Body of pancreas (tissue), 4 donors: ENCODE data around the gene RNGTT. TPM values are rescaled to one million over a fixed set of nuclear protein-coding genes. Genes with fewer than 3 reads are reported as not detected.
"Not testable (repeated sequence)": the region's sequence is repeated elsewhere in the genome, so short reads cannot be mapped to it uniquely, and the experiment has no call there.

Source experiments
- ATAC-seq: fragments of 150-250 bp; one replicate; pipeline ENCODE4 v1.9.1; 2016
- DNase-seq, 4 donors: peaks; one replicate each; pipeline ENCODE4 v3.0.0-alpha.2; 2019
- H3K27ac ChIP-seq, 4 donors: fragments of 200-600 bp; sonication (generic); 1 replicate in 3 of 4; 2 replicates in 1 of 4; pipeline versions ENCODE4 v1.5.1 to v1.6.1; 2016 to 2019; ENCODE audit warnings: mild to moderate bottlenecking in 1 of 4, mixed read lengths in 1 of 4, moderate library complexity in 1 of 4
- H3K27me3 ChIP-seq, 2 donors: fragments of 200-600 bp; sonication (generic); one replicate each; pipeline ENCODE4 v1.6.0; 2016; ENCODE audit warnings: mild to moderate bottlenecking in 1 of 2
- H3K36me3 ChIP-seq, 2 donors: fragments of 200-600 bp; sonication (generic); replicated peaks in 1 of 2; 2 replicates each; pipeline ENCODE4 v1.5.1; 2016; ENCODE audit warnings: low read depth in 2 of 2; ENCODE audit not compliant: insufficient read depth in 1 of 2
- H3K4me1 ChIP-seq: fragments of 200-600 bp; sonication (generic); one replicate; pipeline ENCODE4 v1.6.0; 2016
- H3K4me3 ChIP-seq, 2 donors: fragments of 200-600 bp; sonication (generic); 1 replicate in 1 of 2; 2 replicates in 1 of 2; pipeline ENCODE4 v1.5.1; 2016 to 2019
- H3K9me3 ChIP-seq, 3 donors: fragments of 200-600 bp; sonication (generic); 1 replicate in 2 of 3; 2 replicates in 1 of 3; pipeline ENCODE4 v1.5.1; 2016
- POLR2A ChIP-seq, 3 donors: fragments of 450-650 bp; IDR thresholded peaks; one replicate each; pipeline ENCODE4 v1.6.1; 2016; ENCODE audit warnings: antibody characterized with exemption in 3 of 3, mild to moderate bottlenecking in 2 of 3
- WGBS, 2 donors: methylation state at CpG; one replicate each; pipeline ENCODE4 v1.1.5; 2017; 5-methylcytosine and 5-hydroxymethylcytosine counted together
- intact Hi-C: fragments of 100-400 bp; cut with DNase I; formaldehyde crosslinking; loops from one replicate; pipeline ENCODE4 v1.15.1; 2023
- total RNA-seq, 2 donors: library from RNA; depleted of rRNA; stranded (reverse); fragments of >200 nt; gene quantifications; one replicate each; pipeline ENCODE4 v1.1.0, GENCODE V29; 2016
- TF ChIP-seq, protein P1 (sequence below), 7 experiments: fragments of 450-650 bp in 4 of 7; fragments of 200-600 bp in 3 of 7; sonication (generic) in 3 of 7; IDR thresholded peaks; one replicate each; pipeline ENCODE4 v1.5.1; 2016 to 2019; ENCODE audit warnings: antibody characterized with exemption in 7 of 7

Gene RNGTT
- total RNA-seq, 2 donors from 2014 or later: 9.9 to 15.2 TPM

DNA sequence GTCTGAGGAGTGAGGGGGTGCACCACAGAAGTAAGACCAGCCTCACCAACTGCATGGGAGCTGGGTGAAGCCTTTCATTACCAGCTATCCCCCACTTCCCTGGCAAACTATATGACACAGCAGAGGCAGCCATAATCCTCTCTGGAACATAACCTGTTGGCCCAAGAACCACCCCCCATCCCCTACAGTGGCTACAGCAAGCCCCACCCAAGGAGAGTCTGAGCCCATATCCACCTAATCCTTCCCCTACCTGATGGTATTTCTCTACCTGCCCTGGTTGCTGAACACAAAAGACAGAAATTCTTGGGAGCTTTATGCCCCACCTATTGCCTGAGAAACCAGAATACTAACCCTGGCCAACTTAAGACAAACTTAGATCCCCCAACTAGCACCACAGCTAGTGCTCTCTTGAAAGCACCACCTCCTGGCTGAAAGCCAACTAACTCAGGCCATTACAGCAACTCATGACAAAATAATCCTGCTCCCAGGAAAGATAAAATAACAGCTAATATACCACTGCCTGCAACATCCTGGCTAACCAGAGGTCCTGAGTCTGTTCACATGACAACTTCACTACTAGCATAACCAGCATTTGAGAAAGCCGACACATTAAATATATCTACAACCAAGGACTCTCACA is 11.2 kb downstream of the RNGTT start:
- 100% methylated on average over 1 of the region's 1 CpG for WGBS, 2 donors
- no peaks in the 10 kb centered on the region for H3K27me3 ChIP-seq
- no peak overlapping the region for H3K4me3 ChIP-seq
- H3K9me3 ChIP-seq: no peaks in the 10 kb centered on the region
- intact Hi-C loops: no loop called here
- H3K27ac ChIP-seq: no peak overlapping the region
- H3K4me1 ChIP-seq: no peaks in the 10 kb centered on the region
- no peak for TF ChIP-seq POLR2A (IDR thresholded peaks at IDR 0.05)
- TF ChIP-seq, protein P1, sequence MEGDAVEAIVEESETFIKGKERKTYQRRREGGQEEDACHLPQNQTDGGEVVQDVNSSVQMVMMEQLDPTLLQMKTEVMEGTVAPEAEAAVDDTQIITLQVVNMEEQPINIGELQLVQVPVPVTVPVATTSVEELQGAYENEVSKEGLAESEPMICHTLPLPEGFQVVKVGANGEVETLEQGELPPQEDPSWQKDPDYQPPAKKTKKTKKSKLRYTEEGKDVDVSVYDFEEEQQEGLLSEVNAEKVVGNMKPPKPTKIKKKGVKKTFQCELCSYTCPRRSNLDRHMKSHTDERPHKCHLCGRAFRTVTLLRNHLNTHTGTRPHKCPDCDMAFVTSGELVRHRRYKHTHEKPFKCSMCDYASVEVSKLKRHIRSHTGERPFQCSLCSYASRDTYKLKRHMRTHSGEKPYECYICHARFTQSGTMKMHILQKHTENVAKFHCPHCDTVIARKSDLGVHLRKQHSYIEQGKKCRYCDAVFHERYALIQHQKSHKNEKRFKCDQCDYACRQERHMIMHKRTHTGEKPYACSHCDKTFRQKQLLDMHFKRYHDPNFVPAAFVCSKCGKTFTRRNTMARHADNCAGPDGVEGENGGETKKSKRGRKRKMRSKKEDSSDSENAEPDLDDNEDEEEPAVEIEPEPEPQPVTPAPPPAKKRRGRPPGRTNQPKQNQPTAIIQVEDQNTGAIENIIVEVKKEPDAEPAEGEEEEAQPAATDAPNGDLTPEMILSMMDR (IDR thresholded peaks at IDR 0.05): no peak
- ATAC-seq (no peak), DNase-seq (no peak)
- no peaks in the 10 kb centered on the region for H3K36me3 ChIP-seq

DNA sequence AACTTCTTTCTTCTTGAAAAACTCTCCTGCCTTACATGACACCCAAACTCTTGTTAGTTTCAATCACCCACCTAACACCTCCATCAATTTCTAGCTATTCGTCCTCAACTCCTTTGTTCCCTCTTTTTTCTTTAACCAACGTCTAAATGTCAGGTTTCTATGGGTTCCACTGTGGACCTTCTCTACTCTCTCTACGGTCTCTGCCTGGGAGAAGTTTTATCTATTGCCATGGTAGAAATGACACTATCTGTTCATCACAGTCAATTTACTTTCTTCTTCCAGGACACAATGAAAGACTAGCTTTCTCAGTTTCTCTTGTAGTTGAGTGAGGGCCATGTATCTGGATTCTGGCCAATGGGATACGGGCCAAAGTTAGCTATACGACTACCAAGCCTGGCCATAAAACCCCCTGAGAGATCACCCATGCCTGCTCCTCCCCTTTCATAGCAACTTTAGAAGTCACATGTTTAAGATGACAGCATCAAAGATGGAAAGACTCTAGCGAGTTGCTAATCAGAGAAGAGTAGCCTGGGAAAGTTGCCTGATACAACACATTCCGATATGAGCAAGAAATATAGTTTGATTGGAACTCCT is 17.9 kb downstream of the RNGTT start:
- intact Hi-C loops: no loop called here
- Histone ChIP-seq H3K4me3 (no peak overlapping the region), H3K4me1 (no peaks in the 10 kb centered on the region), H3K9me3 (no peaks in the 10 kb centered on the region), H3K27ac (no peak overlapping the region), H3K27me3 (no peaks in the 10 kb centered on the region), H3K36me3 (no peaks in the 10 kb centered on the region)
- TF ChIP-seq, protein P1 (IDR thresholded peaks at IDR 0.05): no peak
- no peak for TF ChIP-seq POLR2A (IDR thresholded peaks at IDR 0.05)
- DNase-seq: no peak
- ATAC-seq: no peak
- WGBS, 2 donors: 82 to 86% methylated on average over 7 of the region's 7 CpGs

DNA sequence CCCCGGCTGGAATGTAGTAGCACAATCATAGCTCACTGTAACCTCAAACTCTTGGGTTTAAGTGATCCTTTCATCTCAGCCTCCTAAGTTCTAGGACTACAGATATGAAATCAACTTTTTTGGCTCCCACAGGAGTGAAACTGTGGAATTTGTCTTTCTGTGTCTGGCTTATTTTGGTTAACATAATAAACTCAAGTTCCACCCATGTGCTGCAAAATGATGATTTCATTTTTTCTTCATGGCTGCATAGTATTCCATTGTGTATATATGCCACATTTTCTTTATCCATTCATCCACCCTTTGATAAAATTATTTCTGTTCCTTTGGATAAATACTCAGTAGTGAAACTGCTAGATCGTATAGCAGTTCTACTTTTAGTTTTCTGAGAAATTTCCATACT is 29.9 kb downstream of the RNGTT start:
- H3K36me3 ChIP-seq: peaks cover 0 to 2% of the 10 kb centered on the region in 2 donors
- no peaks in the 10 kb centered on the region for H3K4me1 ChIP-seq
- DNase-seq (no peak), ATAC-seq (no peak)
- H3K27ac ChIP-seq: no peak overlapping the region
- no peak overlapping the region for H3K4me3 ChIP-seq
- TF ChIP-seq, protein P1 (IDR thresholded peaks at IDR 0.05): no peak
- no peak for TF ChIP-seq POLR2A (IDR thresholded peaks at IDR 0.05)
- no peaks in the 10 kb centered on the region for H3K9me3 ChIP-seq
- intact Hi-C loops: no loop called here
- WGBS, 2 donors: 97 to 100% methylated on average over 2 of the region's 2 CpGs
- H3K27me3 ChIP-seq: no peaks in the 10 kb centered on the region

DNA sequence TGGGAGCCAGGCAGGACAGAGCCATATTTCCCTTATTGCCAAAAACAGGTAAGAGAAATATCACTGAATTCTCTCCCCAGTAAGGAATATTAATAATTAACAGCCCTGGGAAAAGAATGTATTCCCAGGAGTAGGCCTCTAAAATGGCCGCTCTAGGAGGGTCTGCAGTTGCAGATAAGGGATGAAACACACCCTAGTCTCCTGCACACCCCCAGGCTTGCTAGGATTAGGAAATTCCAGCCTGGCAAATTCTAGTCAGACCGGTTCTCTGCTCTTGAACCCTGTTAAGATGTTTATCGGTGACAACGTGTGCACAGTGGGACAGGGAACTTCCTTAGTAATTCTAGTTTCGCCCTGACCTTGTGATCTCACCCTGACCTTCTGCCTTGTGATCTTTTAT is 31.4 kb downstream of the RNGTT start:
- WGBS, 2 donors: 95 to 96% methylated on average over 5 of the region's 5 CpGs
- DNase-seq, H3K4me1 ChIP-seq, intact Hi-C loops, H3K36me3 ChIP-seq, H3K4me3 ChIP-seq, ATAC-seq, H3K9me3 ChIP-seq, H3K27ac ChIP-seq, H3K27me3 ChIP-seq: not testable (repeated sequence)

DNA sequence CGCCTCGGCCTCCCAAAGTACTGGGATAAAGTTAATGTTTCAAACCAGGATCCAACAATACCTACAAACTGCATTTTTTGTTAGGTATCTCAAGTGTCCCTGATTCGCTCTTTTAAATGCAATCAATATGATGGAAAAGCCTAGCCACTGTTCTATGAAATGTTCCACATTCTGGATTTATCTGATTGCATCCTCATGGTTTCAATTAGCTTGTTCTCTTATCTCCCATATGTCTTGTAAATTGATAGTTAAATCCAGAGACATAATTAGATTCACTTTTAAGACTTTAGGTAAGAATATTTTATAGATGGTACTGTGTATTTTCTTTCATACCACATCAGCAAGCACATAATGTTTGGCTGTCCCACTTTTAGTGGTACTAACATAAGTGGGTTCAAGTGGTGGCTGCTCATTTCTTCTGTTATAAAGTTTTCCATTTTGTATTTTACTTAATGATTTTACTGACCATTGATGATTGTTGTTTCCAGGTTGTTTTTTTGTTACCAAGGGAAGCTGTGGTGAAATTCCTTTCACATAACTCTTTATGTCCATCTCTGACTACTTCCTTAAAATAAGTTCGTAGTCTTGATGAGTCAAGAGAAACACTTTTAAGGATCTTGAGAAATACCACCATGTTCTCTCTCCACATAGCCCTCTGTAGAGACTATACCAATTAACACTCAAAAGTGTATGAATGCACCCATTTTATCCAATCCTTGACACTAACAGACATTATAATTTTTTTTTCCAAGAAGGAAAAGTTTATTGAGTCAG is 40.5 kb downstream of the RNGTT start:
- H3K4me3 ChIP-seq: no peak overlapping the region
- no peaks in the 10 kb centered on the region for H3K9me3 ChIP-seq
- TF ChIP-seq POLR2A (IDR thresholded peaks at IDR 0.05): no peak
- TF ChIP-seq, protein P1 (IDR thresholded peaks at IDR 0.05): no peak
- 91 to 99% methylated on average over 4 of the region's 4 CpGs for WGBS, 2 donors
- intact Hi-C loops: no loop called here
- no peak for DNase-seq
- H3K36me3 ChIP-seq: no peaks in the 10 kb centered on the region
- H3K27me3 ChIP-seq: no peaks in the 10 kb centered on the region
- H3K4me1 ChIP-seq: no peaks in the 10 kb centered on the region
- ATAC-seq: no peak
- no peak overlapping the region for H3K27ac ChIP-seq
